HG03442 (cell line): ENCODE data around the gene NDFIP1.

Experiments used
- ATAC-seq: cut with Tn5 transposase; IDR thresholded peaks from one replicate; pipeline ENCODE4 v1.9.1; 2021; ENCODE audit warnings: mild to moderate bottlenecking, moderate library complexity; ENCODE audit not compliant: unreplicated experiment

NDFIP1 gene

DNA sequence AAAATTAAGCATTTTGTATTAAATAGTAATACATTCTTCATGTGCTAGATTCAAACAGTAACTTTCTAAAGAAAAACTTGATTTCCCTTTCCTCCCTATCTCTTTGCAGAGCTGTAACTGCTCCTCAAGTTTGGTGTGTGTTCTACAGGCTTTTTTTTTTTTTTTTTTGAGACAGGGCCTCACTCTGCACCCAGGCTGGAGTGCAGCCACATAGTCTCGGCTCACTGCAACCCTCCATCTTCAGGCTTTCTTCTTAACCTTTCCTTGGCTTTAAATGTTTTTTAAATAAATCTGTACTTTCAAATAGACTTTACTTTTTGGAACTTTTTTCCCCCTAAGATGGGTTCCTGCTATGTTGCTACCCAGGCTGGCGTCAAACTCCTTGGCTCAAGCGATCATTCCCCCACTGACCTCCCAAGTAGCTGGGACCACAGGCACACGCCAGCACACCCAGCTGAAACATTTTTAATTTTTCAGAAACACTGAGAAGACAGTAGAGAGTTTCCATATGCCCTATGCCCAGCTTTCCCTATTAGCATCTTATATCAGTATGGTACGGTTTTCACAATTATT, 9.1 kb downstream of the NDFIP1 start:
- ATAC-seq, result no peak

DNA sequence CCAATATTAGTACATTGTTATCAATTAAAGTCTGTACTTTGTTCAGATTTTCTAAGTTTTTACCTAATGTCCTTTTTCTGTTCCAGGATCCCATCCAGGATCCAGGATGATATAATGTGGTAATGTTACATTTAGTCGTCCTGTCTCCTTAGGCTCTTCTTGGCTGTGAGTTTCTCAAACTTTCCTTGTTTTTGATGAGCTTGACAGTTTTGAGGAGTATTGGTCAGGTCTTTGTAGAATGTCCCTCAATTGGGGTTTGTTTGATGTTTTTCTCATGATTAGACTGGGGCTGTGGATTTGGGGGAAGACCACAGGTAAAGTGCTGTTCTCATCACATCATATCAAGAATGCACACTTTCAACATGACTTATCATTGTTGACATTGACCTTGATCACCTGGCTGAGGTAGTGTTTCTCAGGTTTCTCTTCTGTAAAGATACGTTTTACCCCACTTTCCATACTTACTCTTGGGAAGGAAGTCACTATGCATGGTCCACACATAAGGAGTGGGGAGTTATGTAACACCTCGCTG, 9.6 kb downstream of the NDFIP1 start:
- no peak for ATAC-seq

DNA sequence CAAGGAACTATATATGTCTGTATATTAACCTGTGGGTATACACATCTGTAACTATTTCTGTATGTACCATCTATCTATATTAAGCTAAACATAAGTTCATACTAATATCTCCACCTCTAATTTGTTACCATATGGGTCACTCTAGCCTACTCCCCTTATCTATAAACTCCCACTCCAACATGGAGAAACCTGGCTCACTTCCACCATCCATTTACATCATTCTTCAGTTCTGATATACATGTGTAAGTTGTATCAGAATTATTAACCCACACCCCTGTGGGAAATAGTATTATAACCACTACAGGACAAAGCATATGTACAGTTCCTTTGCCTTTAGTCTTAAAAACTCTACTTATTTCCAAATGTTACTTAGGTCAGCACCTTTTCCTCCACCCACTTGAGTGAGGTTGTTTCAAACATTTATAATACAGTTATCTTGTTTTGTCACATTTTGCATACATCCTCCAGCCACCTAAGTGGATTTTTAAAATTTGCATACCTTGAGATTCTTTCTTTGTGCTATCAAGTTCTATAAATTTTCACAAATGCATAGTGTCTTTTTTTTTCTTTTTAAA, 10.6 kb downstream of the NDFIP1 start:
- no peak for ATAC-seq

GRCh38 chr5:142120247-142120935, 11.8 kb downstream of the NDFIP1 start:
- ATAC-seq, result no peak

DNA sequence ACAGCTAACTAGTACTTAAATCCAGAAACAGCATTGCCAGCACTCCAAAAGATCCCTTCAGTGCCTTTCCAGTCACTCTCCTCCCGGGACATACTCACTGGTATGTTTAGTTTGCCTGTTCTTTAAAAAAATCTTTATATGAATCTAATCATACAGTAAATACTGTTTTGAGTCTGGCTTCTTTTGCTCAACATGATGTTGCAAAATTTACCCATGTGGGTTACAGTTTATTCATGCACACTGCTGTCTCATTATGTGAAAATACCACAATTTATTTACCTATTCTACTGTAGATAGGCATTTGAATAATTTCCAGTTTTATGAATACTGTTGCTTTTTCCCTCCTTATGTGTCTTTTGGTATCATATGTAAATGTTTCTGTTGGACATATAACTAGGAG, 13.5 kb downstream of the NDFIP1 start:
- ATAC-seq, result no peak

DNA sequence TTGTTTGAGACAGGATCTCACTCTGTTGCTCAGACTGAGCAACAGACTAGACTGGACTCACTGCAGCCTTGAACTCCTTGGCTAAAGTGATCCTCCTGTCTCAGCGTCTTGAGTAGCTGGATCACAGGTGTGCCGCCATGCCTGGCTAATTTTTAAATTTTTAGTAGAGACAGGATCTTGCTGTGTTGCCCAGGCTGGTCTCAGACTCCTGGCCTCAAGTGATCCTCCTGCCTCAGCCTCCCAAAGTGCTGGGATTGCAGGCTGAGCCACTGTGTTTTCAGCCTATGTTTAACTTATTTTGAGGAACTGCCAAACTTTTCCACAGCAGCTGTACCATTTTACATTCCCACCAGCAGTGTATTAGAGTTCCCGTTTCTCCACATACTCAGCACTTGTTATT, 16.8 kb downstream of the NDFIP1 start:
- no peak for ATAC-seq

GRCh38 chr5:142125963-142126362, 17.4 kb downstream of the NDFIP1 start:
- ATAC-seq, result no peak

GRCh38 chr5:142128675-142129208, 20.2 kb downstream of the NDFIP1 start:
- no peak for ATAC-seq

DNA sequence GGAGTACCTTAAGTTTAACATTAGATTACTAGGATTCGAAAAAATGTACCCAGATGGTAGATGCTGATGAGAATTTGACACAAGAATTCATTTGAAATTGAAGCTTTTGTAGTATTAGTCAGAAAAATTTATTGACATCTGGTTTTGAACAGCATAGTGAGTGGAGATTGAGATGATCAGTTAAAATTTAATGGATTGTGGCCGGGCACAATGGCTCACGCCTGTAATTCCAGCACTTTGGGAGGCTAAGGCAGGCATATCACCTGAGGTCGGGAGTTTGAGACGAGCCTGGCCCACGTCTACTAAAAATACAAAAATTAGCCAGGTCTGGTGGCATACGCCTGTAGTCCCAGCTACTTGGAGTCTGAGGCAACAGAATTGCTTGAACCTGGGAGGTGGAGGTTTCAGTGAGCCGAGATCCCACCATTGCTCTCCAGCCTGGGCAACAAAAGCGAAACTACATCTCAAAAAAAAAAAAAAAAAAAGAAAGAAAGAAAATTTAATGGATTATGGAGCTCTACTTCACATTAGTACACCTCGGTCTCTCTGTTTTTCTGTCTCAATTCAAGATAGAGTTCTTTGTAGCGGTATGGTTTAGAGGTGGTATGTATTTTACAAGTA, 21.0 kb downstream of the NDFIP1 start:
- no peak for ATAC-seq

- ATAC-seq, result no peak
Measured at GRCh38 chr5:142131394-142131793, 22.8 kb downstream of the NDFIP1 start.

- ATAC-seq, result no peak
Measured at GRCh38 chr5:142132916-142133315, 24.3 kb downstream of the NDFIP1 start.

DNA sequence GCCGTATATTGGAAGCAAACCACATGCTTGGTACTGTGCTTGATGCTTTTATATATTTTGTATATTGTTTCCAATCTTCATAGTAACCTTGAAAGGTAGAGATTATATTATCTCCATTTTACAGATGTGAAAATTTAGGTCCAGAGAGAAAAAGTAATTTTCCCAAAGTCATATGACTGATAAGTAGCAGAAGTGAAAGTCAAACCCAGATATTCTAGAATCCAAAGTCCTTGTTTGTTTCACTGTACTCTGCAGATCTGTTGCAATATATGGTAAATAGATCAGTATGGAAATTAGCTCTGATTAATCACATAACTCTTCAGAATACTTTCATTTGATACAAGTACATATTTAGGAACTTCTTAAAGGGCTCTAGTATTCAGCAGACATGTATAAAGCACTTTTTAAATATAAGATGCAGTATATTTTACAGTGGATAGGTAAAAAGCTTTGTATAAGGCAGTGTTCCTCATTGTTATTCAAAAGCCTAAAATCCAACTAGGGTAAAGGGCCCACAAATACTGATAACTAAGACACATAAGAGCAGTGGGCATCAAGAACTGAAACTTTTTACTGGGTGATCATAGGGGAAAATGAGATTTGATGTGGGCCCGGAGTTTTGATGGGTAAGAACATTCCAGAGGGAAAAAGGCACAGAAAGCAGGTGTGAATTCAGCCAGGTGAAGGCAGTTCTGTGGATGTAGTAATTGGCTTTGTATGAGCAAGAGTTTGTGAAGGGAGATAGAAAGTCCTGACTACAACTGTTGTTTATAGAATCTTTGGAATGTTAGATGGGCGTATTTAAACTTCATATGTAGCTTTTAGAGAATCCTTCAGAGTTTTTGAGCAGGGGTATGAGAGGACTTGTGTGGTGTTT, 25.0 kb downstream of the NDFIP1 start:
- ATAC-seq, result no peak

DNA sequence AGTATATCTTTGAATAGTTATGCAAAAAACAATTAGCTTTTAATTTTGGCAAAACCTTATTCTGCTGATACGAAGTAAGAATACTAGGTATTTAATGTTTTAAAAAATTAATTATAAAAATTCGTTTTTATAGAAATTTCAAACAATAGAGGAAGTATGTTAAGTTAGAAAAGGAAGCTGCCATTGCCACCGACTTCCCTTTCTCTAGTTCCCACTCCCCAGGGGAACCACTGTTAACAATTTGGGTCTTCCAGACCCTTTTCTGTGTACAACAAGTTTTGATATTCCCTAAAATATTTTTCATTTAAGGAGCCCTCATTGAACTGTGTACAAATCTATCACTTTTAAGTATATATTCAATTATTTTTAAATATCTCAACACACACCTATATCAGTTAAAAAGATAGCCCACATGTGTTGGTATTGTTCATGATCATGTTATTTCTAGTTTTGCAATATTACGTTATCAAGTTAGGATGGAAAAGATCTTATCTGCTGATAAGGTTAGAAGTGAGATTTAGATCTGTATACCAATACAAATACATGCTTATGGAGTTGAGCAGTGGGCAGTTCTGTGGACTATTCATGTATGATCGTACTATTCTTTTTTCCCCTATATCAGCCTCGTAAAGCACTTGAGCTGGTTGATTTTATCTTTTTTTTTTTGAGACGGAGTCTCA, 25.9 kb downstream of the NDFIP1 start:
- no peak for ATAC-seq

DNA sequence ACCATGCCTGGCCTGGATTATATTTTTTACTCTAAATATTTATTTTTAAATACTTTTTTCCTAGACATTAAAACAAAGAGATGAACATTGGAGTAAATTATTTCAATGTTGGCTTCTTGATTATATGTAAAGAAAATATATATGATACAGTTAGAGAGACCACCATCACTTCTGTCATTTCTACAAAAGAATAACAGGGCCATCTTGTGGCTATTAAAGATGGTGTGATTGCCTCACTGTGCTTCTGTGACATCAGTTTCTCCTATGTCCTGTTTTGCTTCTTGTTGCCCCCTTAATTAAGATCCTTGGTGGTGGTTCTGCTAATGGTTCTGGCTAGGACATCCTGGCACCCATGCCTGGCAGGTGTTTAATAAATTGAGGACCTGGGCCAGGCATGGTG, 32.9 kb downstream of the NDFIP1 start:
- ATAC-seq, result no peak

DNA sequence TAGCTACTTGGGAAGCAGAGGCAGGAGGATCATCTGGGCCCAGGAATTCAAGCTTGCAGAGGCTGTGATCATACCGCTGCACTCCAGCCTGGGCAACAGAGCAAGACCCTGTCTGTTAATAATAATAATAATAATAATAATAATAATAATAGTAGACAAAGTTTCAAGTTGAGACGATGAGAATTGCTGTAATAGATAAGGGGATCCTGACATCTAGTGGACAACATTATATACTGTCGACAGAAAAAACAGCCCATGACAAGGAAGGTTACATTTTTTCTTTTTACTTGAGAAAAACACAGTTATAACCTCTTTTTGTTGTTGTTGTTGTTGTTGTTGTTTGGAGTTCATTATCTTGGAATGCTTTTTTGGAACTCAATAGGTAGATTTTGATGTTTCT, 35.3 kb downstream of the NDFIP1 start:
- no peak for ATAC-seq

- peak; percentile 90 for ATAC-seq
Measured at GRCh38 chr5:142145106-142145900, 36.7 kb downstream of the NDFIP1 start.

DNA sequence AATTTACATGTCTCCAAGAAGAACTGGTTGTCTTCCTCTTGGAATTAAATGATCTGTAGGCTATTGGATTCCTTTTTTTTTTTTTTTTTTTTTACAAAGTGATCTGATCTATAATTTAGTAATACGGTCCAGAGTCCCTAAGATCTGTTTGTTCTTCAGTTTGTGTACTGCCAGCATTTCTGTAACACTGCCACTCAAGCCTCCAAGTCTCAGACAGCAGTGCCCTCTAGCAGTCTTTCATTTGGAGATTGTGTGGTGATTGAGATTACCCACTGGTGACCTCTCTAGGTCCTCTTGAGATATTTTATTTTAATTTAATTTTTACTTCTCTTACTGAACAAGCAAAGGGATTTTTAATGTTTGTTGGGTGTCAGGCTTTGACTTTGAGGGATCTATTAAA, 40.8 kb downstream of the NDFIP1 start:
- ATAC-seq, result no peak

DNA sequence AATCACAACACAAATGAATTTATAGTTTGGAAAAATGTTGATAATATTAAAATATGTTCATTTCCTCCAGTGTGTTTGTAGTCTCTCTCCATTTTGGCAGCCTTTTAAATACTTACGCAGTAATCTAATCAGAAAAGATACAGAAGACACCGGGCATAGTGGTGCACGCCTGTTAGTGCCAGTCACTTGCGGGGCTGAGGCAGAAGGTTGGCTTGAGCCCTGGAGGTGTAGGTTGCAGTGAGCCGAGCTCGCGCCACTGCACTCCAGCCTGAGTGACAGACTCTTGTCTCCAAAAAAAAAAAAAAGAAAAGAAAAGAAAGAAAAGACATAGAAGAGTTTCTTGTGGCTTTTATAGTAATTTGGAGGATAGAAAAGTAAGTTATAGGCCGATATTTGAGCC, 41.9 kb downstream of the NDFIP1 start:
- no peak for ATAC-seq
